Panc1 (cell line): ENCODE results near the gene GABRR2.

Experiments used
- CTCF ChIP-seq: fragments of 450-650 bp; IDR thresholded peaks from 2 replicates; pipeline ENCODE4 v1.5.1; 2017; ENCODE audit warnings: mild to moderate bottlenecking
- POLR2AphosphoS5 ChIP-seq: IDR thresholded peaks from 2 replicates; pipeline ENCODE4 v1.6.1; 2012; ENCODE audit warnings: mild to moderate bottlenecking, low read depth, low read length, moderate library complexity

- TF ChIP-seq CTCF (no peak), POLR2AphosphoS5 (no peak)
Measured at GRCh38 chr6:89347825-89348224, 32.7 kb upstream of the GABRR2 start.
